ENCODE data around the gene JMJD1C.

DNA sequence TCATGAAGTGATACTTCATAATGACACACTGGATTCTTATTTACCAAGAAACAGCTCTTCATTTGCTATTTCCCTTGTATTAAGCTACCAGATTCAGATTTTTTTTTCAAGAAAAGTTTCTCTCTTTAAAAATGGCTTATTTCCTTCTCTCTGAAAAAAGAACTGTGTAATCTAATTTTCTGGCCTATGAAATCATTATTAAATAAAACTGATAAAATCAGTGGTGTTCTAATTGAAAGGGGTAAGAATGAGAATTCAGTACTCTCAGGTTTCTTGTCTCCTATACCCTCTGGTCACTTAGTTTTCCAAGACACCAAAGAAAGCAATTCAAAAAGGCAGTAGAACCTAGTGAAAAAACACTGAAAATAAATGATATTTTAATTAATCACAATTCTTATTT lies 10.3 kb downstream of the JMJD1C start:
- TF ChIP-seq, protein P1, sequence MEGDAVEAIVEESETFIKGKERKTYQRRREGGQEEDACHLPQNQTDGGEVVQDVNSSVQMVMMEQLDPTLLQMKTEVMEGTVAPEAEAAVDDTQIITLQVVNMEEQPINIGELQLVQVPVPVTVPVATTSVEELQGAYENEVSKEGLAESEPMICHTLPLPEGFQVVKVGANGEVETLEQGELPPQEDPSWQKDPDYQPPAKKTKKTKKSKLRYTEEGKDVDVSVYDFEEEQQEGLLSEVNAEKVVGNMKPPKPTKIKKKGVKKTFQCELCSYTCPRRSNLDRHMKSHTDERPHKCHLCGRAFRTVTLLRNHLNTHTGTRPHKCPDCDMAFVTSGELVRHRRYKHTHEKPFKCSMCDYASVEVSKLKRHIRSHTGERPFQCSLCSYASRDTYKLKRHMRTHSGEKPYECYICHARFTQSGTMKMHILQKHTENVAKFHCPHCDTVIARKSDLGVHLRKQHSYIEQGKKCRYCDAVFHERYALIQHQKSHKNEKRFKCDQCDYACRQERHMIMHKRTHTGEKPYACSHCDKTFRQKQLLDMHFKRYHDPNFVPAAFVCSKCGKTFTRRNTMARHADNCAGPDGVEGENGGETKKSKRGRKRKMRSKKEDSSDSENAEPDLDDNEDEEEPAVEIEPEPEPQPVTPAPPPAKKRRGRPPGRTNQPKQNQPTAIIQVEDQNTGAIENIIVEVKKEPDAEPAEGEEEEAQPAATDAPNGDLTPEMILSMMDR (IDR thresholded peaks at IDR 0.05), result no peak
- TF ChIP-seq POLR2A (IDR thresholded peaks at IDR 0.05) (no peak), POLR2AphosphoS5 (IDR thresholded peaks at IDR 0.05; ENCODE audit: insufficient read depth in 1 of 2, low read depth in 1 of 2) (no peak)
